Neural progenitor cell (in vitro differentiated cells): ENCODE results near the gene TMEM101.

Source experiments
- EZH2 ChIP-seq: fragments of 200-600 bp; sonication (generic); IDR thresholded peaks from 2 replicates; pipeline ENCODE4 v1.6.1; 2017; ENCODE audit warnings: antibody characterized with exemption, mild to moderate bottlenecking, moderate library complexity
- TF ChIP-seq, protein P1 (sequence below): fragments of 200-600 bp; sonication (generic); IDR thresholded peaks from 2 replicates; pipeline ENCODE4 v1.5.1; 2017; ENCODE audit warnings: antibody characterized with exemption, mild to moderate bottlenecking

DNA sequence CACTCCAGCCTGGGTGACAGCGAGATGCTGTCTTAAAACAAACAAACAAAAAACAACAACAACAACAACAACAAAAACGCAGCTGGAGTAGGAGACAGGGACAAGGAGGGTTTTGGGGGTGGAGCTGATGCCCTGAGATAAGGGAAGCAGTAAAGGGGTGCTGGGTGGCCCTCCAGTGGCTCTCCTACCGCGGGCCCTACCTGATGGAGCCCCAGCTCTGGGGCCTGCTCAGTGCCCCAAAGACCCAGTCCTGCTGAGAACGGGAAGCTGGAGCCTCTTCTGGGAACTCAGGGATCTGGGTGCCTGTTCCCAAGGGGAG is 31.6 kb downstream of the TMEM101 start:
- TF ChIP-seq, protein P1, sequence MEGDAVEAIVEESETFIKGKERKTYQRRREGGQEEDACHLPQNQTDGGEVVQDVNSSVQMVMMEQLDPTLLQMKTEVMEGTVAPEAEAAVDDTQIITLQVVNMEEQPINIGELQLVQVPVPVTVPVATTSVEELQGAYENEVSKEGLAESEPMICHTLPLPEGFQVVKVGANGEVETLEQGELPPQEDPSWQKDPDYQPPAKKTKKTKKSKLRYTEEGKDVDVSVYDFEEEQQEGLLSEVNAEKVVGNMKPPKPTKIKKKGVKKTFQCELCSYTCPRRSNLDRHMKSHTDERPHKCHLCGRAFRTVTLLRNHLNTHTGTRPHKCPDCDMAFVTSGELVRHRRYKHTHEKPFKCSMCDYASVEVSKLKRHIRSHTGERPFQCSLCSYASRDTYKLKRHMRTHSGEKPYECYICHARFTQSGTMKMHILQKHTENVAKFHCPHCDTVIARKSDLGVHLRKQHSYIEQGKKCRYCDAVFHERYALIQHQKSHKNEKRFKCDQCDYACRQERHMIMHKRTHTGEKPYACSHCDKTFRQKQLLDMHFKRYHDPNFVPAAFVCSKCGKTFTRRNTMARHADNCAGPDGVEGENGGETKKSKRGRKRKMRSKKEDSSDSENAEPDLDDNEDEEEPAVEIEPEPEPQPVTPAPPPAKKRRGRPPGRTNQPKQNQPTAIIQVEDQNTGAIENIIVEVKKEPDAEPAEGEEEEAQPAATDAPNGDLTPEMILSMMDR, result no peak
- no peak for TF ChIP-seq EZH2
